Measurements from ENCODE around the gene VGLL4.

DNA sequence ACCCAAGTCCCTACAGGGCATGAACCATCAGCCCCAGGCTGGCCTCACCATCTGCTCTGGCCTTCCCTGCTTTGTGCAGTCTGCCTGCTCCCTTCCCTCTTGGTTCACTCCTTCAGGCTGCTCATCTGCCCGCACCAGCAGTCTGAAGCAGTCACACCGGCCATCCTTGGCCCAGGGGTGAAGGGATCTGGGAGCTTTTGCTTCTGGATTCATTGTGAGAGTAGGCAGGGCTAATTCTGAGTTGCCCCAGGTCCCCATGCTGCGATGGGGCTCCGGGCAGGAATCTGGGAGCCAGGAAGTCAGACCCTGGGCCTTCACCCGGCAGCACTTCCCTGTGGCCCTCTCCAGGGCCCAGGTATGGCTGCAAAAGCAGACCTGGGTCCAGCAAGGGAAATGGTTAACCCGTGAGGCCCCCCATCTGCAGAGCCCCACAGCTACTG lies 99.7 kb downstream of the VGLL4 start:
- TF ChIP-seq, protein P1, sequence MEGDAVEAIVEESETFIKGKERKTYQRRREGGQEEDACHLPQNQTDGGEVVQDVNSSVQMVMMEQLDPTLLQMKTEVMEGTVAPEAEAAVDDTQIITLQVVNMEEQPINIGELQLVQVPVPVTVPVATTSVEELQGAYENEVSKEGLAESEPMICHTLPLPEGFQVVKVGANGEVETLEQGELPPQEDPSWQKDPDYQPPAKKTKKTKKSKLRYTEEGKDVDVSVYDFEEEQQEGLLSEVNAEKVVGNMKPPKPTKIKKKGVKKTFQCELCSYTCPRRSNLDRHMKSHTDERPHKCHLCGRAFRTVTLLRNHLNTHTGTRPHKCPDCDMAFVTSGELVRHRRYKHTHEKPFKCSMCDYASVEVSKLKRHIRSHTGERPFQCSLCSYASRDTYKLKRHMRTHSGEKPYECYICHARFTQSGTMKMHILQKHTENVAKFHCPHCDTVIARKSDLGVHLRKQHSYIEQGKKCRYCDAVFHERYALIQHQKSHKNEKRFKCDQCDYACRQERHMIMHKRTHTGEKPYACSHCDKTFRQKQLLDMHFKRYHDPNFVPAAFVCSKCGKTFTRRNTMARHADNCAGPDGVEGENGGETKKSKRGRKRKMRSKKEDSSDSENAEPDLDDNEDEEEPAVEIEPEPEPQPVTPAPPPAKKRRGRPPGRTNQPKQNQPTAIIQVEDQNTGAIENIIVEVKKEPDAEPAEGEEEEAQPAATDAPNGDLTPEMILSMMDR (IDR thresholded peaks at IDR 0.05) = no peak
- TF ChIP-seq EP300 (IDR thresholded peaks at IDR 0.05) = no peak
